H1 (cell line): ENCODE data around the gene IL36A.

Experiments used
- E2F6 ChIP-seq: IDR thresholded peaks from 2 replicates; pipeline ENCODE4 v1.6.1; 2012; ENCODE audit warnings: inconsistent platforms
- EZH2 ChIP-seq: fragments of 200-600 bp; sonication (generic); IDR thresholded peaks from 2 replicates; pipeline ENCODE4 v1.7.1; 2012; ENCODE audit warnings: low read depth, mild to moderate bottlenecking, moderate library complexity, low read length, inconsistent platforms; ENCODE audit not compliant: severe bottlenecking
- FOSL1 ChIP-seq: IDR thresholded peaks from 2 replicates; pipeline ENCODE4 v1.6.1; 2011; ENCODE audit warnings: mild to moderate bottlenecking, low read depth, low read length, moderate library complexity; ENCODE audit not compliant: insufficient read depth
- HDAC2 ChIP-seq, 2 experiments: fragments of 300-600 bp in 1 of 2; sonication (generic) in 1 of 2; IDR thresholded peaks; 2 replicates each; pipeline ENCODE4 v1.6.1; 2011 to 2012; ENCODE audit warnings: low read depth in 2 of 2, low read length in 2 of 2, mild to moderate bottlenecking in 2 of 2, moderate library complexity in 2 of 2, borderline replicate concordance in 1 of 2, inconsistent platforms in 1 of 2
- HDAC6 ChIP-seq: IDR thresholded peaks from one replicate; pipeline ENCODE4 v1.7.1; 2012; ENCODE audit warnings: low read depth, mild to moderate bottlenecking, inconsistent platforms, low read length, moderate library complexity
- POLR2A ChIP-seq, 2 experiments: IDR thresholded peaks; 1 replicate in 1 of 2; 2 replicates in 1 of 2; pipeline ENCODE4 v1.6.1; 2011; ENCODE audit warnings: low read depth in 2 of 2, low read length in 2 of 2, mild to moderate bottlenecking in 2 of 2; ENCODE audit errors: control extremely low read depth in 1 of 2
- SUZ12 ChIP-seq: fragments of 200-600 bp; sonication (generic); IDR thresholded peaks from 2 replicates; pipeline ENCODE4 v1.6.1; 2012; ENCODE audit warnings: mild to moderate bottlenecking, inconsistent platforms, low read length, moderate library complexity, mixed read lengths
- TF ChIP-seq, protein P1 (sequence below), 3 experiments: IDR thresholded peaks; 1 replicate in 2 of 3; 2 replicates in 1 of 3; pipeline versions ENCODE4 v1.5.1 to v1.6.1; 2011; ENCODE audit warnings: low read length in 3 of 3, mild to moderate bottlenecking in 3 of 3, inconsistent platforms in 2 of 3, low read depth in 1 of 3, moderate library complexity in 1 of 3; ENCODE audit not compliant: insufficient read depth in 1 of 3; ENCODE audit errors: control extremely low read depth in 1 of 3

DNA sequence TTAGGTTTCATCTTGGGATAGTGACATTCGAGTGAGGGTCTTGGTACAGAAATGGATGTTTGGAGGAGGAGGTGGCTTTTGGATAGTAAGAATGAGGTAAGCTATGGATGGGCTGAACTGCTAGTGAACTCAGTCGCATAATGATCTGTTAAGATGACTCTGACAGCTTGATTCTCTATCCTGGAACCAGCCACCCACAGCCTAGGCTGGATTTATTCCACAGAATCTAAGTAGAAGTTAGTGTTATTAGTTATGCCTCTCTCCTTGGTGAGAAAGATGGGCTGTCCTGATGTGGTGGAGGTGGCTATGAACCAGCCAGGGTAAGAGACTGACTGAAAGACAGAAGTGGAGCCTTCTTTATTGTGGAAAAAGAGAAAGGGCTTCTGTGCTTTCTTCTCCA is 22.4 kb downstream of the IL36A start:
- TF ChIP-seq HDAC6: no peak
- TF ChIP-seq, protein P1, sequence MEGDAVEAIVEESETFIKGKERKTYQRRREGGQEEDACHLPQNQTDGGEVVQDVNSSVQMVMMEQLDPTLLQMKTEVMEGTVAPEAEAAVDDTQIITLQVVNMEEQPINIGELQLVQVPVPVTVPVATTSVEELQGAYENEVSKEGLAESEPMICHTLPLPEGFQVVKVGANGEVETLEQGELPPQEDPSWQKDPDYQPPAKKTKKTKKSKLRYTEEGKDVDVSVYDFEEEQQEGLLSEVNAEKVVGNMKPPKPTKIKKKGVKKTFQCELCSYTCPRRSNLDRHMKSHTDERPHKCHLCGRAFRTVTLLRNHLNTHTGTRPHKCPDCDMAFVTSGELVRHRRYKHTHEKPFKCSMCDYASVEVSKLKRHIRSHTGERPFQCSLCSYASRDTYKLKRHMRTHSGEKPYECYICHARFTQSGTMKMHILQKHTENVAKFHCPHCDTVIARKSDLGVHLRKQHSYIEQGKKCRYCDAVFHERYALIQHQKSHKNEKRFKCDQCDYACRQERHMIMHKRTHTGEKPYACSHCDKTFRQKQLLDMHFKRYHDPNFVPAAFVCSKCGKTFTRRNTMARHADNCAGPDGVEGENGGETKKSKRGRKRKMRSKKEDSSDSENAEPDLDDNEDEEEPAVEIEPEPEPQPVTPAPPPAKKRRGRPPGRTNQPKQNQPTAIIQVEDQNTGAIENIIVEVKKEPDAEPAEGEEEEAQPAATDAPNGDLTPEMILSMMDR (IDR thresholded peaks at IDR 0.05; ENCODE audit: control extremely low read depth in 1 of 3, insufficient read depth in 1 of 3, low read depth in 1 of 3, low read length in 3 of 3): no peak
- TF ChIP-seq E2F6: no peak
- no peak for TF ChIP-seq SUZ12
- TF ChIP-seq EZH2: no peak
- TF ChIP-seq HDAC2 (IDR thresholded peaks at IDR 0.05; ENCODE audit: borderline replicate concordance in 1 of 2, low read depth in 2 of 2, low read length in 2 of 2): no peak
- no peak for TF ChIP-seq POLR2A (IDR thresholded peaks at IDR 0.05; ENCODE audit: control extremely low read depth in 1 of 2, low read depth in 2 of 2, low read length in 2 of 2)
- no peak for TF ChIP-seq FOSL1
